Calu3 (cell line): ENCODE results near the gene ABR. TPM values are rescaled to one million over a fixed set of nuclear protein-coding genes. Genes with fewer than 3 reads are reported as not detected.

ENCODE experiments used
- BruUV-seq: library from RNA; stranded (reverse); fragments of 400-500 nt; replicated peaks from 2 replicates; lab custom pipeline; 2021; lab: Mats Ljungman, UMichigan
- CTCF ChIA-PET: fragments of 300-600 bp; sonication (Branson Sonifier 250); formaldehyde crosslinking; loops from one replicate; lab custom pipeline; 2022; ENCODE audit warnings: antibody characterized with exemption; lab: Charles Lee
- DNase-seq: peaks from one replicate; pipeline ENCODE4 v3.0.0; 2022
- H3K27ac Mint-ChIP-seq: one replicate; pipeline ENCODE4 v1.8.0; 2022; ENCODE audit warnings: mixed read lengths; ENCODE audit not compliant: unreplicated experiment
- H3K27me3 Mint-ChIP-seq: one replicate; pipeline ENCODE4 v1.8.0; 2022; ENCODE audit warnings: mixed read lengths; ENCODE audit not compliant: unreplicated experiment
- H3K36me3 Mint-ChIP-seq: one replicate; pipeline ENCODE4 v1.8.0; 2022; ENCODE audit warnings: mild to moderate bottlenecking, moderate library complexity, mixed read lengths; ENCODE audit not compliant: insufficient read depth, unreplicated experiment
- H3K4me1 Mint-ChIP-seq: one replicate; pipeline ENCODE4 v1.8.0; 2022; ENCODE audit warnings: mild to moderate bottlenecking, low read depth, mixed read lengths; ENCODE audit not compliant: unreplicated experiment
- H3K4me3 Mint-ChIP-seq: one replicate; pipeline ENCODE4 v1.8.0; 2022; ENCODE audit warnings: mild to moderate bottlenecking, low read depth, moderate library complexity, mixed read lengths; ENCODE audit not compliant: unreplicated experiment
- H3K9me3 Mint-ChIP-seq: one replicate; pipeline ENCODE4 v1.8.0; 2022; ENCODE audit warnings: low read depth, mixed read lengths; ENCODE audit not compliant: unreplicated experiment
- intact Hi-C: fragments of 100-400 bp; cut with micrococcal nuclease; formaldehyde crosslinking; loops from one replicate; pipeline ENCODE4 v1.10.0; 2022; ENCODE audit not compliant: unreplicated experiment
- total RNA-seq: library from RNA; stranded (reverse); gene quantifications from 2 replicates; pipeline ENCODE4 v1.2.3, GENCODE V29; 2022
- TF ChIP-seq, protein P1 (sequence below): fragments of 200-600 bp; IDR thresholded peaks from one replicate; pipeline ENCODE4 v1.8.0; 2022; ENCODE audit warnings: antibody characterized with exemption; ENCODE audit not compliant: unreplicated experiment

The ABR gene
- total RNA-seq, 1 experiment from 2014 or later: 92.7 TPM

DNA sequence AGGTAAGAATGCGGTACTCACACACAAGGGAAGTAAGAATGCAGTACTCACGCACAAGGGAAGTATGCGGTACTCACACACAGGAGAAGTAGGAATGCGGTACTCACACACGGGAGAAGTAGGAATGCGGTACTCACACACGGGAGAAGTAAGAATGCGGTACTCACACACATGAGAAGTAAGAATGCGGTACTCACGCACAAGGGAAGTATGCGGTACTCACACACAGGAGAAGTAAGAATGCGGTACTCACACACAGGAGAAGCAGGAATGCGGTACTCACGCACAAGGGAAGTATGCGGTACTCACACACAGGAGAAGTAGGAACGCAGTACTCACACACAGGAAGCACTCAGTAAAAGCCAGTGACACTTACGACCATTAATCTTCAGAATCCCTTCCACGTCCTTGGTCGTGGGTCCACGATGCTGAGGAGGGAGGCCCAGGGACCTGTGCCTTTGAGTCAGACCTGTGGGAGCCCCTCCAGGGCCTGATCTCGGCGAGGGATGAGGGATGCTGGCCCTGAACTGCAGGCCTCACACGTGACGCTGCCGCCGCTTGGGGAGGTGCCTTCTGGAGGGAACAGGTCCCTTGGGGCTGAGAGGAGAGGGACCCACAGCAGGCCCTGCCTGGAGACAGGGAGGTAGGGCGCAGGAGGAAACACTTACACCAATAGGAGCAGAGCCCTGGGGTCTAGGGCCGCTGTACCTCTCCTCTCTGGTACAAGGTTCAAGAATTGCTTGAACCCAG, 20.2 kb downstream of the ABR start:
- no peaks in the 10 kb centered on the region for H3K36me3 Mint-ChIP-seq
- no peaks in the 10 kb centered on the region for H3K4me1 Mint-ChIP-seq
- intact Hi-C loops: no loop called here
- no peaks in the 10 kb centered on the region for H3K9me3 Mint-ChIP-seq
- TF ChIP-seq, protein P1, sequence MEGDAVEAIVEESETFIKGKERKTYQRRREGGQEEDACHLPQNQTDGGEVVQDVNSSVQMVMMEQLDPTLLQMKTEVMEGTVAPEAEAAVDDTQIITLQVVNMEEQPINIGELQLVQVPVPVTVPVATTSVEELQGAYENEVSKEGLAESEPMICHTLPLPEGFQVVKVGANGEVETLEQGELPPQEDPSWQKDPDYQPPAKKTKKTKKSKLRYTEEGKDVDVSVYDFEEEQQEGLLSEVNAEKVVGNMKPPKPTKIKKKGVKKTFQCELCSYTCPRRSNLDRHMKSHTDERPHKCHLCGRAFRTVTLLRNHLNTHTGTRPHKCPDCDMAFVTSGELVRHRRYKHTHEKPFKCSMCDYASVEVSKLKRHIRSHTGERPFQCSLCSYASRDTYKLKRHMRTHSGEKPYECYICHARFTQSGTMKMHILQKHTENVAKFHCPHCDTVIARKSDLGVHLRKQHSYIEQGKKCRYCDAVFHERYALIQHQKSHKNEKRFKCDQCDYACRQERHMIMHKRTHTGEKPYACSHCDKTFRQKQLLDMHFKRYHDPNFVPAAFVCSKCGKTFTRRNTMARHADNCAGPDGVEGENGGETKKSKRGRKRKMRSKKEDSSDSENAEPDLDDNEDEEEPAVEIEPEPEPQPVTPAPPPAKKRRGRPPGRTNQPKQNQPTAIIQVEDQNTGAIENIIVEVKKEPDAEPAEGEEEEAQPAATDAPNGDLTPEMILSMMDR: no peak
- DNase-seq: no peak
- no peaks in the 10 kb centered on the region for H3K27me3 Mint-ChIP-seq
- CTCF ChIA-PET: no interaction called here
- H3K27ac Mint-ChIP-seq: no peak overlapping the region
- no TSS peak for BruUV-seq
- no peak overlapping the region for H3K4me3 Mint-ChIP-seq

DNA sequence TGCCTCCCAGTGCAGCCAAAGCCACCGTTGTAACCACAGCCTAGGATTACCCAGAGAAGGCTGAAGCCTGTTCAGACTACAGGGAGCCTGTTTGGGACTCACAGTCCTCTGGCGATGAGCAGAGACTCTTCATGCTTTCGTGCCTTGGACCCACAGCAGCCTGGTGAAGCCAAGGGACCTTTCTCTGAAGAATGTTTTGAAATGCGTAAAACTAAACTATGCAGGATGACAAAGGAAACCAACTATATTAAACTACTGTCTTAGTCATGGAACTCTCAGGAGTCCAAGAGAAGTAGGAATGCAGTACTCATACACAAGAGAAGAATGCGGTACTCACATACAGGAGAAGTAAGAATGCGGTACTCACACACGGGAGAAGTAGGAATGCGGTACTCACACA, 20.9 kb downstream of the ABR start:
- CTCF ChIA-PET: no interaction called here
- Mint-ChIP-seq H3K27ac (no peak overlapping the region), H3K4me3 (no peak overlapping the region), H3K4me1 (no peaks in the 10 kb centered on the region), H3K36me3 (no peaks in the 10 kb centered on the region), H3K27me3 (no peaks in the 10 kb centered on the region), H3K9me3 (no peaks in the 10 kb centered on the region)
- DNase-seq: no peak
- intact Hi-C loops: no loop called here
- BruUV-seq: no TSS peak
- TF ChIP-seq, protein P1: no peak

DNA sequence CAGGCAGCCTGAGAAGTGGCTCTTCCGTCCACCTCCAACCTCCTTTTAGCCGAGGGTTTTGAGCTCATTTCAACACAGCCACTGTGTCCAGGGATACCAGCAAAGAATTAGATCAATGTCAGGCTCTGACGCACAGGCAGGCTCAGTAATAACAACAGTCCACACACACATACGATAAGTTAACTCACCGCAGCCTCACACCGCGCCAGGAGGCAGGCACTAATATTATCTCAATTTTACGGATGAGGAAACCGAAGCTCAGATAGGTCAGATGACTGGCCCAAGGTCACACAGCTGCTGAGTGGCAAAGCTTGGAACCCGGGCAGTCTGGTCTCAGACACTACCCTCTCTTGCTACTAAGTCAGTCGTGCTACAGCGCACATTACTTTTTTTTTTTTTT, 22.9 kb downstream of the ABR start:
- Mint-ChIP-seq H3K9me3 (no peaks in the 10 kb centered on the region), H3K36me3 (no peaks in the 10 kb centered on the region), H3K4me1 (no peaks in the 10 kb centered on the region), H3K27ac (no peak overlapping the region), H3K4me3 (no peak overlapping the region), H3K27me3 (no peaks in the 10 kb centered on the region)
- intact Hi-C loops: no loop called here
- no peak for DNase-seq
- BruUV-seq: no TSS peak
- TF ChIP-seq, protein P1: no peak
- CTCF ChIA-PET: no interaction called here

DNA sequence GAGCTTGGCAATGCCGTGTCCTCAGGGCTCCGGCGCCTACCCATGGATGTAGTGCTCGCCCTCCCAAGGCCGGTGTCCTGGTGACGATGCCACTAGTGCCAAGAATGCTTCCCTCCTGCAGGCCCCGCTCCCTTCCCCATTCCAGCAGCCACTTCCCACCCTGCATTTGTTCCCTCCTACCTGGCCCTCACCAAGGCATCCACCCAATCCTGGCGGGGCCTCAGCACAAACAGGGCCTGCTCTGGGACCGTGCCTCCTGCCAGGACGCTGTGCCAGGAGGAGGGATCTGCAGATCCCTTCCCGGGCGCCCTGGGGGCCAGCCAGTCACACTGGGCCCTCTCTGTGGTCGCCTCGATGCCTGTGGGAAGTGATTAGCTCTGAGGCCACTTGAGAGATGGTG, 25.1 kb downstream of the ABR start:
- DNase-seq: no peak
- CTCF ChIA-PET: no interaction called here
- H3K27ac Mint-ChIP-seq: no peak overlapping the region
- H3K4me3 Mint-ChIP-seq: no peak overlapping the region
- peaks cover 5% of the 10 kb centered on the region for H3K36me3 Mint-ChIP-seq
- no TSS peak for BruUV-seq
- H3K4me1 Mint-ChIP-seq: peaks cover 8% of the 10 kb centered on the region
- intact Hi-C loops: no loop called here
- H3K9me3 Mint-ChIP-seq: no peaks in the 10 kb centered on the region
- TF ChIP-seq, protein P1: no peak
- no peaks in the 10 kb centered on the region for H3K27me3 Mint-ChIP-seq
